ENCODE data around the gene SPG11.

Gene SPG11

GRCh38 chr15:44584162-44584749 is 79.2 kb downstream of the SPG11 start:
- CTCF ChIA-PET = interaction anchor here (1.8 kb wide), 1 partner anchor 152 kb away, joined by 6 read pairs; the partner anchor contains the start of gene TRIM69
- TF ChIP-seq TARDBP (IDR thresholded peaks at IDR 0.05) (no peak), PKNOX1 (IDR thresholded peaks at IDR 0.05) (no peak), FOXA1 (IDR thresholded peaks at IDR 0.05) (no peak), SP1 (IDR thresholded peaks at IDR 0.05) (no peak), L3MBTL2 (conservative IDR thresholded peaks at IDR 0.05) (no peak), FOXM1 (IDR thresholded peaks at IDR 0.05; ENCODE audit: borderline replicate concordance) (no peak), NFRKB (IDR thresholded peaks at IDR 0.05) (no peak), ELF4 (IDR thresholded peaks at IDR 0.05) (no peak), LEF1 (IDR thresholded peaks at IDR 0.05; ENCODE audit: borderline replicate concordance) (no peak), BHLHE40 (IDR thresholded peaks at IDR 0.05; ENCODE audit: borderline replicate concordance) (no peak), CTBP1 (IDR thresholded peaks at IDR 0.05; ENCODE audit: borderline replicate concordance) (no peak), SUZ12 (IDR thresholded peaks at IDR 0.05) (no peak), HDGF (IDR thresholded peaks at IDR 0.05; ENCODE audit: borderline replicate concordance) (no peak)
- POLR2A ChIA-PET = no interaction called here
- no peak for DNase-seq (ENCODE audit: extremely low spot score)

GRCh38 chr15:44580105-44580504 is 83.4 kb downstream of the SPG11 start:
- ChIA-PET CTCF (no interaction called here), POLR2A (no interaction called here)
- no peak for DNase-seq (ENCODE audit: extremely low spot score)
- no peak for TF ChIP-seq FOXM1 (IDR thresholded peaks at IDR 0.05; ENCODE audit: borderline replicate concordance)
- no peak for TF ChIP-seq CTBP1 (IDR thresholded peaks at IDR 0.05; ENCODE audit: borderline replicate concordance)
- TF ChIP-seq SP1 (IDR thresholded peaks at IDR 0.05) = no peak
- TF ChIP-seq L3MBTL2 (conservative IDR thresholded peaks at IDR 0.05) = no peak
- TF ChIP-seq FOXK2 (IDR thresholded peaks at IDR 0.05) = no peak
- no peak for TF ChIP-seq SUZ12 (IDR thresholded peaks at IDR 0.05)
- TF ChIP-seq FOXA1 (IDR thresholded peaks at IDR 0.05) = no peak
- no peak for TF ChIP-seq ELF4 (IDR thresholded peaks at IDR 0.05)
- no peak for TF ChIP-seq TARDBP (IDR thresholded peaks at IDR 0.05)
- no peak for TF ChIP-seq HDGF (IDR thresholded peaks at IDR 0.05; ENCODE audit: borderline replicate concordance)
- TF ChIP-seq ZNF384 (IDR thresholded peaks at IDR 0.05) = no peak
- no peak for TF ChIP-seq NFRKB (IDR thresholded peaks at IDR 0.05)
- TF ChIP-seq BHLHE40 (IDR thresholded peaks at IDR 0.05; ENCODE audit: borderline replicate concordance) = no peak
- no peak for TF ChIP-seq LEF1 (IDR thresholded peaks at IDR 0.05; ENCODE audit: borderline replicate concordance)
- no peak for TF ChIP-seq ARNT (IDR thresholded peaks at IDR 0.05)
- no peak for TF ChIP-seq PKNOX1 (IDR thresholded peaks at IDR 0.05)

GRCh38 chr15:44574734-44575133 is 88.7 kb downstream of the SPG11 start:
- DNase-seq (ENCODE audit: extremely low spot score) = no peak
- POLR2A ChIA-PET = no interaction called here
- TF ChIP-seq HDGF (IDR thresholded peaks at IDR 0.05; ENCODE audit: borderline replicate concordance) (no peak), CTBP1 (IDR thresholded peaks at IDR 0.05; ENCODE audit: borderline replicate concordance) (no peak), FOXK2 (IDR thresholded peaks at IDR 0.05) (no peak), TARDBP (IDR thresholded peaks at IDR 0.05) (no peak), FOXM1 (IDR thresholded peaks at IDR 0.05; ENCODE audit: borderline replicate concordance) (no peak), SUZ12 (IDR thresholded peaks at IDR 0.05) (no peak), SP1 (IDR thresholded peaks at IDR 0.05) (no peak), ARNT (IDR thresholded peaks at IDR 0.05) (no peak), FOXA1 (IDR thresholded peaks at IDR 0.05) (no peak), NFRKB (IDR thresholded peaks at IDR 0.05) (no peak), ZNF384 (IDR thresholded peaks at IDR 0.05) (no peak), BHLHE40 (IDR thresholded peaks at IDR 0.05; ENCODE audit: borderline replicate concordance) (no peak), L3MBTL2 (conservative IDR thresholded peaks at IDR 0.05) (no peak), PKNOX1 (IDR thresholded peaks at IDR 0.05) (no peak), ELF4 (IDR thresholded peaks at IDR 0.05) (no peak), LEF1 (IDR thresholded peaks at IDR 0.05; ENCODE audit: borderline replicate concordance) (no peak)
- CTCF ChIA-PET = no interaction called here

GRCh38 chr15:44573386-44573785 is 90.1 kb downstream of the SPG11 start:
- TF ChIP-seq TARDBP (IDR thresholded peaks at IDR 0.05) (no peak), BHLHE40 (IDR thresholded peaks at IDR 0.05; ENCODE audit: borderline replicate concordance) (no peak), NFRKB (IDR thresholded peaks at IDR 0.05) (no peak), L3MBTL2 (conservative IDR thresholded peaks at IDR 0.05) (no peak), PKNOX1 (IDR thresholded peaks at IDR 0.05) (no peak), FOXA1 (IDR thresholded peaks at IDR 0.05) (no peak), ARNT (IDR thresholded peaks at IDR 0.05) (no peak), SUZ12 (IDR thresholded peaks at IDR 0.05) (no peak), ZNF384 (IDR thresholded peaks at IDR 0.05) (no peak), HDGF (IDR thresholded peaks at IDR 0.05; ENCODE audit: borderline replicate concordance) (no peak), FOXM1 (IDR thresholded peaks at IDR 0.05; ENCODE audit: borderline replicate concordance) (no peak), CTBP1 (IDR thresholded peaks at IDR 0.05; ENCODE audit: borderline replicate concordance) (no peak), LEF1 (IDR thresholded peaks at IDR 0.05; ENCODE audit: borderline replicate concordance) (no peak)
- no peak for DNase-seq (ENCODE audit: extremely low spot score)
- ChIA-PET CTCF (no interaction called here), POLR2A (no interaction called here)

- TF ChIP-seq SUZ12 (IDR thresholded peaks at IDR 0.05) (no peak), L3MBTL2 (conservative IDR thresholded peaks at IDR 0.05) (no peak), LEF1 (IDR thresholded peaks at IDR 0.05; ENCODE audit: borderline replicate concordance) (no peak), ZNF384 (IDR thresholded peaks at IDR 0.05) (no peak), NFRKB (IDR thresholded peaks at IDR 0.05) (no peak), ELF4 (IDR thresholded peaks at IDR 0.05) (no peak), PKNOX1 (IDR thresholded peaks at IDR 0.05) (no peak), BHLHE40 (IDR thresholded peaks at IDR 0.05; ENCODE audit: borderline replicate concordance) (no peak), TARDBP (IDR thresholded peaks at IDR 0.05) (no peak), FOXK2 (IDR thresholded peaks at IDR 0.05) (no peak), FOXA1 (IDR thresholded peaks at IDR 0.05) (no peak), HDGF (IDR thresholded peaks at IDR 0.05; ENCODE audit: borderline replicate concordance) (no peak), SP1 (IDR thresholded peaks at IDR 0.05) (no peak), FOXM1 (IDR thresholded peaks at IDR 0.05; ENCODE audit: borderline replicate concordance) (no peak), ARNT (IDR thresholded peaks at IDR 0.05) (no peak), CTBP1 (IDR thresholded peaks at IDR 0.05; ENCODE audit: borderline replicate concordance) (no peak)
- no peak for DNase-seq (ENCODE audit: extremely low spot score)
- CTCF ChIA-PET = no interaction called here
- POLR2A ChIA-PET = no interaction called here
These were observed 93.1 kb downstream of the SPG11 start for GRCh38 chr15:44570361-44570760.

Data from HEK293T (cell line).